Right ventricle myocardium inferior (tissue), 1 donor: ENCODE measurements around the gene CCDC34. TPM values are rescaled to one million over a fixed set of nuclear protein-coding genes. Genes with fewer than 3 reads are reported as not detected.
"Not testable (repeated sequence)": the region's sequence is repeated elsewhere in the genome, so short reads cannot be mapped to it uniquely, and the experiment has no call there.

Experiments used
- ATAC-seq: fragments of 200-7000 bp; cut with Tn5 transposase; one replicate; pipeline ENCODE4 v1.9.1; 2020; ENCODE audit warnings: mild to moderate bottlenecking, moderate library complexity
- DNase-seq: peaks from one replicate; pipeline ENCODE4 v3.0.0; 2021; ENCODE audit errors: missing footprints
- intact Hi-C: fragments of 100-400 bp; cut with DNase I; formaldehyde crosslinking; loops from one replicate; pipeline ENCODE4 v1.11.0; 2022
- total RNA-seq: library from RNA; stranded (reverse); fragmentation: NEBNext Ultra II Directional; extraction: Animal tissue kit (Norgen Biotek cat#: 25700); gene quantifications from one replicate; pipeline ENCODE4 v1.2.1, GENCODE V29; 2021
- donor health status: DM: no; HTN: yes; CAD: no; lungs with severe emphysema.

Gene CCDC34
- total RNA-seq, 1 donor from 2014 or later: 3.8 TPM

DNA sequence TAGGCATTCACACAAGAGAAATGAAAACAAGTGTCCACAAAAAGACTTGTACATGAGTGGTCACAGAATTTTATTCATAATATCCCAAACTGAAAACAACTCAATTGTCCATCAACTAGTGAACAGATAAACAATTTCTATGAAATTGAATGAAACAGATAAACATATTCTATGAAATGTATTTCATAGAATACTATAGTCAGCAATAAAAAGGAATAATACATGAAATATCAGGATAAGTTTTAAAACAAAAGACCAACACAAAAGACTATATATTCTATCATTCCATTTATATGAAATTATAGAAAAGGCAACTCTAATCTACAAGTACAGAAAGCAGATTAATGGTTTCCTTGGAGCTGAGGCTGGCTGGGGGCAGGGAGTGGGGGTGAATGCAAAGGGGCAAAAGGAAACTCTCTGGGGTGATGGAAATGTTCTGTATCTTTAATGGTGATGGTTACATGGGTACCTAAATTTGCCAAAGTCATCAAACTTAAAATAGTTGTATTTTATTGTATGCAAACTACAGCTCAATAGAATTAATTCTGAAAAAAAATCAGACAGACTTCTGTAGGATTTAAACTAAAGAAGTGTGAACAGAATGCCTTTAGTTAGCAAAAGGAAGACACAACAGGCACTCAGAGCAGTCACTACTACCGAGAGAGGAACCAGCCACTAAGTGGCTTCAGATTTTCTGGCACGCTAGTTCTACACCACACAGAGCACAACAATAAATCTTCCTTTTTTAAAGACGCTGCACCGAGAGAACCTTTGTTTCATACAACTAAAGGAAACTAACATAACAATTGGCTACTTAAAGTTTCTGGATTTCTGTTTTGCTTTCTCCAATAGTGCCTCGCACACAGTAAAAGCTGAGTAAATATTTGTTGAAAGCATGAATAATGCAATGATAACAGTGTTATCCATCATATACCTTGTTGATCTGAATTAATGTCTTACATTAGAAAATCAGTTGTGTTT is 15.4 kb downstream of the CCDC34 start:
- ATAC-seq: no peak
- intact Hi-C loops: no loop called here
- no peak for DNase-seq

DNA sequence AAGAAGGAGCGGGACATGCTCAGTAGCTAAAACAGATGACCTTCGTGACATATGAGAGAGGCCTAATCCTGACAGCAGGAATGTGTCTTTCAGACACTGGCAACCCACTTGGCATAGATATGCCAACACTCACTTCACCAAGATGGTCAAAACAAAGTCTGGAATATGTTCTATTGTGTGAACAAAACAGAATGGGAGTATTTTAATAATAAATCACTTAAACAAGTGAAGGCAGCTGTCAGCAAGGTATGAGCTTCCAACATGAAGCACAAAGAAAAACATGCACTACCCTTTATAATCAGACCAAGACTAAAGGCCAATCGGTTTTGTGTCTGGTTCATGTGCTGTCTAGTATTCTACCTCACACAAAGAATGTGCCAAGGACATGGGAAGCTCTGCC is 23.1 kb downstream of the CCDC34 start:
- intact Hi-C loops: no loop called here
- ATAC-seq: peak; percentile 97
- DNase-seq: no peak

DNA sequence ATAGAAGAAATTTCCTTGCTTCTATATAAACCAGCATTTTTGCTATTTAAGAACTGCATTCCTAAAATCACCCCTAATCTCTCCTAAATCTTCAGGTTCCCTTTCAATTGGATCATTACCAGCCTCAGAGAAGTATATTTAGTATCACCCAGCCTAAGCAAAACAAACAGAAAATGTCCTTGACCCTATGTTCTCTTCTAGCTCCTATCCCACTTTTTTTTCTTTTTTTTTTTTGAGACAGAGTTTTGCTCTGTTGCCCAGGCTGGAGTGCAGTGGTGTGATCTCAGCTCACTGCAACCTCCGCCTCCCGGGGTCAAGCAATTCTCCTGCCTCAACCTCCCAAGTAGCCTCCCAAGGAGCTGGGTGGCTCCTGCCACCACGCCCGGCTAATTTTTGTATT is 28.3 kb downstream of the CCDC34 start:
- ATAC-seq, intact Hi-C loops, DNase-seq: not testable (repeated sequence)

DNA sequence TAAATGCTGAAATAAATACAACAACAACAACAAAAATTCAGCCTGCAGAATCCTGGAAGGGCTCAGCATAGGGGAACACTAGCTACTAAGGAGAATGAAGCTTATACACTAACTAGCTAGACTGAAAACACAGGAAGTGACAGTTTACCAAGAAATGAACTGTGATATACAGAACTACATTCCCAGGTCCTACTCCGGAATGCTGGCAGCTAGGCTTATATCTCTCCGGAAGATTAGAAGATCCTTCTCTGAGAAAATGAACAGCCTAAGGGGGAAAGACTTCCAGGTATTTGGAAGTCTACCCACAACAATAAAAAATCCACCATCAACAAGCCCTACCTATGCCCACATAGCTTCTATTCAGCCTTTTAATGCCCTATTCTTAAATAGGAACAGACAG is 31.0 kb downstream of the CCDC34 start:
- no peak for ATAC-seq
- no peak for DNase-seq
- intact Hi-C loops: no loop called here

DNA sequence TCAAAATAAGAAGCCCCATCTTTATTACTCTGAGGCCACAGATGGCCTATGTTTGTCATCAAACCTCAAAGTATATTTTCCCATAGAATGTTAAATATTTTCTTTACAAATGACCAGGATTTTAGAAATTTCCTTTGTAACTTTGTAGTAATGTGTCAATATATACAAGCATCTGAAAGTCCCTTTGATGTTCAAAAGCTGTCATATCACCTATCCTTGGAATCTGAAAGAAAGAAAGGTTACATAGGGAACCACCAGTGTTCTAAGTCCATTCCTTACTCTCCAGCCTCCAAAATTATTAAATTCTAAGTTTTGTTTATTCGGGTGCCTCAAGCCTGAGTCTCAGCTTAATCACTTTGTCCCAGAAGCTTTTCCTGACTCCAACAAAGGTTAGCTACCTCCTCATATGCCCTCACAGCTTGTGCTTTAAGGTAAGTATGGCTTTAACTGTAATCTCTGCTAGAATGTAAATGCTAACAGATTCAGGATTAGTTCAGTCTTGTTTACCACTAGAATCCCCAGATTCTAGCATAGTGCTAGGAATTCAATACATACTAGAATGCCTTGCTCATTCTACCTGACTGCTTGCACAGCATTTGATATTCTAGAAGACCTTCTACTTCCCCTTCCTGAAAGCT is 32.3 kb downstream of the CCDC34 start:
- intact Hi-C loops: no loop called here
- no peak for ATAC-seq
- no peak for DNase-seq

DNA sequence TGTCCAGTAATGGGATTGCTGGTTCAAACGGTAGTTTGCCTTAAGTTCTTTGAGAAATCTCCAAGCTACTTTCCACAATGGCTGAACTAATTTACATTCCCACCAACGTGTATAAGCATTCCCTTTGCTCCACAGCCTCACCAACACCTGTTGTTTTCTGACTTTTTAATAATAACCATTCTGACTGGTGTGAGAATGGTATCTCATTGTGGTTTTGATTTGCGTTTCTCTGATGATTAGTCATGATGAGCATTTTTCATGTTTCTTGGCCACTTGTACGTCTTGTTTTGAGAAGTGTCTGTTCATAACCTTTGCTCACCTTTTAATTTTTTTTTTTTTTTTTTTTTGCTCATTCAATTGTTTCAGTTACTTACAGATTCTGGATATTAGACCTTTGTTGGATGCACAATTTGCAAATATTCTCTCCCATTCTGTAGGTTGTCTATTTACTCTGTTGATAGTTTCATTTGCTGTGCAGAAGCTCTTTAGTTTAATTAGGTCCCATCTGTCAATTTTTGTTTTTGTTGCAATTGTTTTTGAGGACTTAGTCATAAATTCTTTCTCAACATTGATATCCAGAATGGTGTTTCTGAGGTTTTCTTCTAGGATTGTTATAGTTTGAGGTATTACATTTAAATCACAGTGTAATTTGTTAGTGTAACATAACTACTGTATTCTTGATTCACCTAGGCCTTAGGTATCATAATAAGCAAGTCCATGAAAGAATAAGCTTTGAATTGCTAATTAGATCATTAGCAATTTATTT is 33.0 kb downstream of the CCDC34 start:
- intact Hi-C loops: no loop called here
- ATAC-seq (no peak), DNase-seq (no peak)

DNA sequence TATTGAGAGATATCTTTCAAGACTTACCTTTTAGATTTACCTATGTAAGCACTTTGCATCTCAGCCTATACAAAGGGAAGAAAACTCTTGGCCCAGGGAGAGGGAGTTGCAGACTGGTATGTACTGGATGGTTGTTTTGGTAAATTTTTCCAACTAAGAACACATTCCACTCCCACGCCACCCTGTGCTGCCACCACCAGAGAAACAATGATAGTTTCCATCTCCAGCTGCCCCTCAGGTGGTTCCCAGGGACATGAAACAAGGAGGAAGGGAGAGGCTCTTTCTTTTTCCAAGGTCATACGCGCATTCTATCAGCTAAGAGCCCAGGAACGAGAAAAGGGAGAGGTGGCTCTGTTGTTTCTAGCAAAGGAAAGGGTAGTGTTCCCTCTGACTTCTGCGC is 34.4 kb downstream of the CCDC34 start:
- ATAC-seq: no peak

DNA sequence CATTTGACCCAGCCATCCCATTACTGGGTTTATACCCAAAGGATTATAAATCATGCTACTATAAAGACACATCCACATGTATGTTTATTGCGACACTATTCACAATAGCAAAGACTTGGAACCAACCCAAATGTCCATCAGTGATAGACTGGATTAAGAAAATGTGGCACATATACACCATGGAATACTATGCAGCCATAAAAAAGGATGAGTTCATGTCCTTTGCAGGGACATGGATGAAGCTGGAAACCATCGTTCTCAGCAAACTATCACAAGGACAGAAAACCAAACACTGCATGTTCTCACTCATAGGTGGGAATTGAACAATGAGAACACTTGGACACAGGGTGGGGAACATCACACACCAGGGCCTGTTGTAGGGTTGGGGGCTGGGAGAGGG is 36.0 kb downstream of the CCDC34 start:
- ATAC-seq, intact Hi-C loops, DNase-seq: not testable (repeated sequence)

More for the DNA sequence above, 34.4 kb downstream of the CCDC34 start:
- DNase-seq: no peak
- intact Hi-C loops: no loop called here

DNA sequence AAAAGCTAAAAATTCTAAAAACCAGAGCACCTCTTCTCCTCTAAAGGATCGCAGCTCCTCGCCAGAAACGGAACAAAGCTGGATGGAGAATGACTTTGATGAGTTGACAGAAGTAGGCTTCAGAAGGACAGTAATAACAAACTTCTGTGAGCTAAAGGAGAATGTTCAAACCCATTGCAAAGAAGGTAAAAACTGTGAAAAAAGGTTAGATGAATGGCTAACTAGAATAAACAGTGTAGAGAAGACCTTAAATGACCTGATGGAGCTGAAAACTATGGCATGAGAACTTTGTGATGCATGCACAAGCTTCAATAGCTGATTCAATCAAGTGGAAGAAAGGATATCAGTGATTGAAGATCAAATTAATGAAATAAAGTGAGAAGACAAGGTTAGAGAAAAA is 40.8 kb downstream of the CCDC34 start:
- intact Hi-C loops, ATAC-seq, DNase-seq: not testable (repeated sequence)

DNA sequence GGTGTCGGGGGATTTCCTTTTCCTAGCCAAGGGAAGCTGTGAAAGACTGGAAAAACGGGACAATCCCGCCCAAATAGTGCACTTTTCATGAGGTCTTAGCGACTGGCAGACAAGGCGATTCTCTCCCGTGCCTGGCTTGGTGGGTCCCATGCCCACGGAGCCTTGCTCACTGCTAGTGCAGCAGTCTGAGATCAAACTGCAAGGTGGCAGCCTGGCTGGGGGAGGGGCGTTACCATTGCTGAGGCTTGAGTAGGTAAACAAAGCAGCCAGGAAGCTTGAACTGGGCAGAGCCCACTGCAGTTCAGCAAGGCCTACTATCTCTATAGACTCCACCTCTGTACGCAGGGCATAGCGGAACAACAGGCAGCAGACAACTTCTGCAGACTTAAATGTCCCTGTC is 41.7 kb downstream of the CCDC34 start:
- intact Hi-C loops, DNase-seq, ATAC-seq: not testable (repeated sequence)

DNA sequence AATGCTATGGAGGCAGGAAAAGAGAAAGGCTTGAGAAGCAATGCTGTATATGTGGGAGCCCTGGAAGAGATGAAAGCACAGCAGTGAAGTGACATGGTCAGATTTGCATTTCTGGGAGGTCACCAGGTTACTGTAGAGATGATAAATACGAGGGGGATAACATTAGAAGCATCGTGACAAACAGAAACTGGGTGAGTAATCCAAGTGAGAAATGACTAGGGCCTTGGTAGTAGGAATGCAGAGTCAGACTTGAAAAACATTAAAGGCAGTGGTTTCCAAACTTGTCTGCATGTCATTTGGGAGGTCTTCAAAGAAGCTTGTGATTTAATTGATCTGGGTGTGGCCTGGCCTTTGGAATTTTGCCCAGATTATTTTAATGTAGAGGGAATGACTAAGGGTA is 43.9 kb downstream of the CCDC34 start:
- ATAC-seq (no peak), DNase-seq (no peak)
- intact Hi-C loops: no loop called here

DNA sequence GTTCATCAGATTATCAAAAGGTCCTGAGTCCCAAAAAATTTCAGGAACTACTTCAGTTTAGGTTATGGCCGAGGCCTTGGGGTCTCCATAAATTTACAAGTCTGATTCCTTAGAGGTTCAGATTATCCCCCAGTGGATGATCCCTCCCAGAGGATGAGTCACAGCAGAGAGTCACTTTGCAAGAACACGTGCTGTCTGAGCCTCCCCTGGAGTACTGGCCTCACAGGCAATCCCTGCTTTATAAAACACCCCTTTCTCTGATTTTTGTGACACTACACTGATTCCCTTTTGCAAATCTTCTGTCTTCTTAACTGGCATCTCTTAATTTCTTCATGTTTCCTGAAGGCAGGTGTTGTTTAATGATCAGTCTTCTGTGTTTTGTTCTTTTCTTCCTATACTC is 45.3 kb downstream of the CCDC34 start:
- ATAC-seq: no peak
- intact Hi-C loops: no loop called here
- no peak for DNase-seq

DNA sequence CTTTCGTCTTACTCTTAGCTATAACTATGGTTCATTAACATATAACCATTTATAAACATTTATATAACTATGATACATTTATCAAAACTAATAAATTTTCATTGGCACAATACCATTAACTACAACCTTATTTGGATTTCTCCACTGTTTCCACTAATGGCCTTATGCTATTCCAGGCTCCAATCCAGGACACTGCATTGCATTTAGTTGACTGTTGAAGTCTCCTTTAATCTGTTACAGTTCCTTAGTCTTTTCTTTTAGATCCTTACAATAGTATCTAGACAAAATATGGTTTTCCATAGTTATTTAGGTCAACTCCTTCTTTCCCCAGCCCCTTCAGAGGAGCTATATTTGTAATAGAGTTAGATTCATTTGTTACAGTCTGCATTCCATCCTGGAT is 47.2 kb downstream of the CCDC34 start:
- intact Hi-C loops: no loop called here
- no peak for DNase-seq
- ATAC-seq: no peak

DNA sequence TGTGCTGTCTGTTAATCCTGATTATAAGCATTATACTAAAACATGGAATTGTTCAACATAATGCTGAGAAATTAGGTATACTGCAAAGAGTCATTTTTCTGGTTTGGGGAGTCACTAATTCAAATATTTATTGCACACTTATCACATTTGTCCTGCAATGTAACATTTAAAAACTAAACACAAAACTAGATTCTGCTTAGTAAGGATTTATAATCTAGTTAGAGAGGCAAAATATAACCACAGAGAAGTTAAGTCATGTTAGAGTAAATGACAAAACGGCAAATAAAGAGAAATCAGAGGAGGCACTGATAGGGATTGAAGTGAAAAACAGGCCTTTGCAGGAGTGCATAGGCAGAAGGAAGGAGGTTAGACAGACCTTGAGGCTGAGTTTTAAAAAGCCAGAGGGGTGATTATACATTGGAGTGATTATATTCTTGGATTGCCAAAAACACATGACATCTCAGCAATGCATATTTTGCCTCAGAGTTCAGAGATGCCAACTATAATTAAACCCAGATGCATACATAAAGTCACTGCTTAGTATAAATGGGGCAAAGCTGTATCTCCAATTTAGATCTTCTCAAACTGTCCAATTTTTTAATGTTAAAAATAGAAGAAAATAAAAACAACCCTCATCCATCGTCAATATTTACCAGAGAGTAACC is 49.7 kb downstream of the CCDC34 start:
- intact Hi-C loops: no loop called here
- DNase-seq: no peak
- ATAC-seq: no peak

DNA sequence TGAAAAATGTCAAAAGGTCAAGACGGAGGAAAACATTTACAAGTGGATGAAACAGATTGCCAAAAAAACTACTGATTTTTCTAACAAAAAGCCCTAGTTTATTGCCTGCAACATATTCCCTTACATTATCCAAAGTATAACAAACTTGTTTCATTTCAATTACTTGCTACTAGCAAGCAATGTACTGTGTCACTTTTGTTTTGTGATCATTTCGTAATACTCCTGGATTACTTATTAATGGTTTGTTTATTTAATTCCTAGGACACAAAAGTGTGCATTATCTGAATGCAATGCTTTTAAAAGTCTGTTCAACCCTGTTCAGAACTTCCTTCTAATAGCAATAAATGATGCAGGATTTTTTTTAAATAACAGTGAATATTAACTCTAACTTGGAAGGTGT is 50.9 kb downstream of the CCDC34 start:
- intact Hi-C loops: no loop called here

DNA sequence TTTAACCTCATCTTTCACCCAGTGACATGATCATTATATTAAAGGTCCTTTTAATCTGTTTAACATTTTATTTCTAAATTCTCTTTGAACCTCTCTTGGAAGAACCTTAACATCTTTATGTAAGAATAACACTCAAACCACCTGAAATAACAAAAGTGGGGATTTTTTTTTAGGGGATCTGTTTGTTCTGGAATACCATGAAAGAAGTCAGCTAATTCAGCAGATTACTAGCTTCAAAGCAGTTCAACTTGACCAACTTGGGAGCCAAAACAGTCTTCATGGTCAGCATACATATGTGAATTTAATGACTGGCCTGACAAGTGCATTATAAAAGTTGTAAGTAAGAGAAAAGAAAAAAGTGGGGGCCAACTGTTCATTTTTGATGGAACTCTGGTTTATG is 52.3 kb downstream of the CCDC34 start:
- intact Hi-C loops: no loop called here
- DNase-seq: no peak
- no peak for ATAC-seq

More for the DNA sequence above, 50.9 kb downstream of the CCDC34 start:
- DNase-seq: no peak
- no peak for ATAC-seq

DNA sequence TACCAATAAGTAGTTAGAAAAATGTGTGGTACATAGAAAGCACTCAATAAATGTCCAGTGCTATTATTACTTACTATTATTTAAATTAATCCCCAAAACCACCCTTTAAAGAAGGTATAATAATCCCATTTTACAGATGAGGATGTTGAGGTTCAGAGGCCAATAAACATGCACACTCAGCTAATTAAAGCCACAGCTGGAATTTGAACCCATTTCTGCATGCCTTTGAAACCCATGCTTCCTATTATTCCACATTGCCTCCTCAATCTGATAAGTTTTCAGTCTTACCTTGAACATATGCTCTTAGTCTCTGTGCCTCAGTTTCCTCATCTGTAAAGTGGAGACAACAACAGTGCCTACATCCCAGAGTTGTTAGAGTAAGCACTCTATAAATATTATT is 52.8 kb downstream of the CCDC34 start:
- ATAC-seq (no peak), DNase-seq (no peak)
- intact Hi-C loops: no loop called here

DNA sequence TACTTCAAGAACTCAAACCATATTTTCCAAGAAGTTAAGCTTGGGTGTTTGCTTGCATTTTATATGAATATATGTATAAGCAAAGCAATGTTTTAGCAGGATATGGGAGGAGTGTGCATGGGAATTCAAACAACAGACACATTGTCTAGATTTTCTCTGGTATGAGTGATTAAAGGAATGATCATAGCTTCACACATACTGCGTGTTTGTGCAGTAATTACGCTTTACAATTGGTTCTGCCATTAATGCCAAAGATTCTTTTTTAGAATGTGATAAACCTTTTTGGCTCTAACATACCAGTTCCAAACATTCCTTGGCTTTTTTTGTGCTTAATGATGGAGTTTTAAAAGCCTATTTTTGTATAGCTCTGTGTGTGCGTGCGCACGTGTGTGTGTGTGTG is 54.0 kb downstream of the CCDC34 start:
- intact Hi-C loops: no loop called here
- DNase-seq (no peak), ATAC-seq (no peak)

DNA sequence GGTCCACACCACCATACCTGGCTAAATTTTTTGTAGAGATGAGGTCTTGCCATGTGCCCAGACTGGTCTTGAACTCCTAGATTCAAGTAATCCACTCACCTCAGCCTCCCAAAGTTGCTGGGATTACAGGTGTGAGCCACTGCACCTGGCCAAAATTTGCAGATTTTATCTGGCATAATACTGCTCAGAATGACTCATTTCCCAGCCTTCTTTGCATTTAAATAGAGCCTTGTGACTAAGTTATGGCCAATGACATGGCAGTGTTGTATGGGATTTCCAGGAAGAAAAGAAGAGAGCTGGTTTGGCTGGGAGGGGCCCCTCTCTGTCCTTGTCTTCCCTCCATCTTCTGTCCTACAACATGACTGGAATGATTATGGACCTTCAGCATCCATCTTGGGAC is 55.8 kb downstream of the CCDC34 start:
- intact Hi-C loops: no loop called here
- no peak for DNase-seq
- no peak for ATAC-seq
